HG03064 (cell line): ENCODE data around the gene SLC26A9.
"Not testable (repeated sequence)": the region's sequence is repeated elsewhere in the genome, so short reads cannot be mapped to it uniquely, and the experiment has no call there.

ENCODE experiments used
- ATAC-seq: cut with Tn5 transposase; IDR thresholded peaks from one replicate; pipeline ENCODE4 v1.9.1; 2021; ENCODE audit warnings: low read depth; ENCODE audit not compliant: unreplicated experiment

SLC26A9 gene

DNA sequence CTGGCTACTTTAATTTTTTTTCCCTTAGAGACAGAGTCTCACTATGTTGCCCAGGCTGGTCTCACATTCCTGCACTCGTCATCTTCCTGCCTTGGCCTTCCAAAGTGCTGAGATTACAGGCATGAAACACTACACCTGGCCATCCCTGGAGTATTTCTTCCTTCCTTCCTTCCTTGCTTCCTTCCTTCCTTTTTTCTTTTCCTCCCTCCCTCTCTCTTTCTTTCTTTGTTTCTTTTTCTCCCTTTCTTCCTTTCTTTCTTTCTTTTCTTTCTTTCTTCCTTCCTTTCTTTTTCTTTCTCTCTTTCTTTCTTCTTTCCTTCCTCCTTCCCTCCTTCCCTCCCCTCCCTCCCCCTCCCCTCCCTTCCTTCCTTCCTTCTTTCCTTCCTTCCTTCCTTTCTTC lies 46.9 kb downstream of the SLC26A9 start:
- ATAC-seq, result no peak

- not testable (repeated sequence) for ATAC-seq
Measured at GRCh38 chr1:205894119-205894518, 49.1 kb downstream of the SLC26A9 start.

DNA sequence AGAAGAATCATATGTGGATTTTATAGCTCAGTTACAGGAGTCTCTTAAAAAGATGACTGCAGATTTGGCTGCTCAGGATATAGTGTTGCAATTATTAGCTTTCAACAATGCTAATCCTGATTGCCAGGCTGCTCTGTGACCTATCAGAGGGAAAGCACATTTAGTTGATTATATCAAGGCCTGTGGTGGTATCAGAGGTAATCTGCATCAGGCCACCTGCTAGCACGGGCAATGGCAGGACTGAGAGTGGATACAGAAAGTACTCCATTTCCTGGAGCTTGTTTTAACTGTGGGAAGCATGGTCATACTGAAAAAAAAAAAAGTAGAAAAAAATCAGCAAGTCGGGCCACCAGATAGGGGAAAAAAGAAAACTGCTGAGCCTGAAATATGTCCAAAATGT lies 51.1 kb downstream of the SLC26A9 start:
- not testable (repeated sequence) for ATAC-seq

- not testable (repeated sequence) for ATAC-seq
Measured at GRCh38 chr1:205891481-205891880, 51.8 kb downstream of the SLC26A9 start.

DNA sequence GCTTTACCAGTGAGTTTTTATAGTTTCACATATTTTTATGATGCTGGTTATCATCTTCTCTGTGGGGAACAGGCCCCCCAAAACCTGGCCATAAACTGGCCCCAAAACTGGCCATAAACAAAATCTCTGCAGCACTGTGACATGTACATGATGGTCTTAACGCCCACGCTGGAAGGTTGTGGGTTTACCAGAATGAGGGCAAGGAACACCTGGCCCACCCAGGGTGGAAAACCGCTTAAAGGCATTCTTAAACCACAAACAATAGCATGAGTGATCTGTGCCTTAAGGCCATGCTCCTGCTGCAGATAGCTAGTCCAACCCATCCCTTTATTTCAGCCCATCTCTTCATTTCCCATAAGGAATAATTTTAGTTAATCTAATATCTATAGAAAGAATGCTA lies 52.6 kb downstream of the SLC26A9 start:
- not testable (repeated sequence) for ATAC-seq

DNA sequence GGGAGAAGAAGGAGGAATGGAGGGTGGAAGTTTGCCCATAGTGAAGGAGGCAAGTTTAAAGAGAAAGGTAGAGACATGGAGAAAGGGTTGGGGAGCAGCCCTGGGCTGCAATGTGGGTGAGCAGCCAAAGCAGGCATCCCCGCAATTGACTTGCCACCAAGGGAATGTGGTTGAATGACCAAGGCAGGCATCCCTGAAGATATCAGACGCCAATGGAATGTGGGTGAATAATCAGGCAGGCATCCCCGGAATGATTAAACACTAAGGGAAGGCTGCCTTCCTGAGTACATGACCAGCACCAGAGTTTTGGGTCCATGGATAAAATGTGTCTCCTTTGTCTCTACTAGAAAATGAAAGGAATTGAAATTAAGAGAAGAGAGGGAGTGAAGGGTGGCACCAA lies 53.5 kb downstream of the SLC26A9 start:
- not testable (repeated sequence) for ATAC-seq

- ATAC-seq, result not testable (repeated sequence)
Measured at GRCh38 chr1:205889006-205889405, 54.2 kb downstream of the SLC26A9 start.

- ATAC-seq, result no peak
Measured at GRCh38 chr1:205883792-205884191, 59.5 kb downstream of the SLC26A9 start.

DNA sequence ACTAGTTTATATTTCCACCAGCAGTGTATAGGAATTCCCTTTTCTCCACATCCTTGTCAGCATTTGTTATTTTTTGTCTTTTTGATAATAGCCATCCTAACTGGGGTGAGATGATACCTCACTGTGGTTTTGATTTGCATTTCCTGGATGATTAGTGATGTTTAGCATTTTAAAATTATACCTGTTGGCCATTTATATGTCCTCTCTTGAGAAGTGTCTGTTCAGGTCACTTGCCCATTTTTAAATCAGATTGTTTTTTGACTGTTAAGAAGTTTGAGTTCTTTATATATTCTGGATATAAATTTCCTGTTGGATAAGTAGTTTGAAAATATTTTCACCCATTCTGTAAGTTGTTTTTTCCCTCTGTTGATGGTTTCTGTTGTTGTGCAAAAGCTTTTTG lies 62.3 kb downstream of the SLC26A9 start:
- no peak for ATAC-seq

DNA sequence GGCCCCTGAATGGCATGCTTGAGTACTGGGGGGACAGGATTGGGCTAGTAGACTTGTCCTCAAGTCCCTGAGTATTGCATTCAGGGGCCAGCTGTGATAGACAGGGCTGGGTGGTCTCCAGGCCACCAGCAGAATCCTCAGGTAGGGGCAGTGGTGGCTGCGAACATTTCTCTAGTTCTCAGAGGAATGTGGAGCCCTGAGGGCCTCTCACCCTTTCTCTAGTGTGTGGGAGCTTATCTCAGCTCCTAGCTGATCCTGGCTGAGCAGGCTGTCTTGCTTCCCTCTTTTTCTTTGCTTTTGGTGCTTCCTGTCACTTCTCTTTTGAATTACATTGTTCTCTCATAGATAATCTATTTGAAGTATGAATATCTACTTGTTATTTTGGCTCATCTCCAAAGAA lies 63.3 kb downstream of the SLC26A9 start:
- no peak for ATAC-seq

DNA sequence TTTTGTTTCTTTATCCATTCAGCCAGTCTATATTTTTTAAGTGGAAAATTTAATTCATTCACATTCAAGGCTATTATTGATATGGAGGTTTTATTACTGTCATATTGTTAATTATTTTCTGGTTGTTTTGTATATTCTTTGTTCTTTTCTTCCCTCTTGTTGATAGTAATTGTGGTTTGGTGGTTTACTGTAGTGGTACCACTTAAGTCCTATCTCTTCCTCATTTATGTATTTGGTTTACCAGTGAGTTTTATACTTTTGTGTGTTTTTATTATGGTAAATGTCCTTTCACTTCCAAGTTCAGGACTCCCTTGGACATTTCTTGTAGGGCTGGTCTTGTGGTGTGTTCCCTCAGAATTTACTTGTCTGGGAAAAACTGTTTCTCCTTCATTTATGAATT lies 65.2 kb downstream of the SLC26A9 start:
- no peak for ATAC-seq

DNA sequence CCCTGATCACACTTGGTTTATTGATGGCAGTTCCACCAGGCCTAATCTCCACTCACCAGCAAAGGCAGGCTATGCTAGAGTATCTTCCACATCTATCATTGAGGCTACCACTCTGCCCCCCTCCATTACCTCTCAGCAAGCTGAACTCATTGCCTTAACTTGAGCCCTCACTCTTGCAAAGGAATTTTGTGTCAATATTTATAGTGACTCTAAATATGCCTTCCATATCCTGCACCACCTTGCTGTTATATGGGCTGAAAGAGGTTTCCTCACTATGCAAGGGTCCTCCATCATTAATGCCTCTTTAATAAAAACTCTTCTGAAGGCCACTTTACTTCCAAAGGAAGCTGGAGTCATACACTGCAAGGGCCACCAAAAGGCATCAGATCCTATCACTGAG lies 70.1 kb downstream of the SLC26A9 start:
- not testable (repeated sequence) for ATAC-seq

DNA sequence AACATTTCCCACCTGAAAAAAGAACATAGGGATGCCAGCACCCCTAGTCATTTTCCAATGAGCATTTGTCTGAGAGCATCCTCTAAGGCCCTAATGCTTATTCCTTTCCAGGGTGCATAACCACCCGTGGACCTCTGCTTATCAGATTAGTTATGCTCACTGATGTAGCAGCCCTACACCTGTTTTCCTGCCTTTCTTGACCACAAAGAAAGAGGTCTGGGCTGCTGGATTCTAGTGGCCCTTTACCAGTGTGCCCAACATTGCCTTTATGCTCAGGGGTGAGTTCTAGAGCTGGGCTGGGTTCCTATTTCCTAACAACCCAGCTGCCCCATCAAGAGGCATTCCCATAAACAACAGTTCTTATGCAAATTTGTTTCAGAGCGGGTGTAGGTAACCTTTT lies 73.0 kb downstream of the SLC26A9 start:
- ATAC-seq, result no peak
